HG03039 (cell line): Measurements from ENCODE around the gene SUPT5H.
"Not testable (repeated sequence)": the region's sequence is repeated elsewhere in the genome, so short reads cannot be mapped to it uniquely, and the experiment has no call there.

Experiments
- ATAC-seq: cut with Tn5 transposase; IDR thresholded peaks from one replicate; pipeline ENCODE4 v1.9.1; 2021; ENCODE audit warnings: mild to moderate bottlenecking, moderate library complexity; ENCODE audit not compliant: unreplicated experiment

Gene SUPT5H

GRCh38 chr19:39424934-39425333, 20.4 kb upstream of the SUPT5H start:
- ATAC-seq: no peak

- ATAC-seq: no peak
These were observed 19.6 kb upstream of the SUPT5H start for GRCh38 chr19:39425744-39426143.

GRCh38 chr19:39426170-39426569, 19.2 kb upstream of the SUPT5H start:
- ATAC-seq: no peak

GRCh38 chr19:39427707-39428106, 17.7 kb upstream of the SUPT5H start:
- no peak for ATAC-seq

- ATAC-seq: no peak
These were observed 16.9 kb upstream of the SUPT5H start for GRCh38 chr19:39428283-39429112.

GRCh38 chr19:39430675-39431593, 14.4 kb upstream of the SUPT5H start:
- ATAC-seq: no peak

GRCh38 chr19:39432677-39433025, 12.7 kb upstream of the SUPT5H start:
- ATAC-seq: no peak

GRCh38 chr19:39433480-39434079, 11.8 kb upstream of the SUPT5H start:
- ATAC-seq: no peak

- ATAC-seq: no peak
These were observed 11.0 kb upstream of the SUPT5H start for GRCh38 chr19:39434123-39435076.

- peak; percentile 74 for ATAC-seq
These were observed 9.7 kb upstream of the SUPT5H start, which contains the start of gene RPS16 for GRCh38 chr19:39435499-39436349. TSS of gene RPS16 (minus strand) at chr19:39435949. CDS start at chr19:39435895, 54 bp downstream.

- ATAC-seq: no peak
These were observed 9.0 kb upstream of the SUPT5H start for GRCh38 chr19:39436350-39436716.

GRCh38 chr19:39438270-39438934, 7.0 kb upstream of the SUPT5H start:
- no peak for ATAC-seq

GRCh38 chr19:39444598-39445195, 685 bp upstream of the SUPT5H start:
- ATAC-seq: no peak

GRCh38 chr19:39446365-39447084, 1.1 kb downstream of the SUPT5H start:
- no peak for ATAC-seq

- no peak for ATAC-seq
These were observed 2.9 kb downstream of the SUPT5H start for GRCh38 chr19:39448271-39448670.

GRCh38 chr19:39449116-39449797, 3.9 kb downstream of the SUPT5H start:
- ATAC-seq: no peak

GRCh38 chr19:39451257-39451656, 5.9 kb downstream of the SUPT5H start:
- not testable (repeated sequence) for ATAC-seq
